ENCODE results near the gene NLRP3.
A peak's percentile ranks its signal among the peaks of the same experiment; 100 is the strongest.

NLRP3 gene

DNA sequence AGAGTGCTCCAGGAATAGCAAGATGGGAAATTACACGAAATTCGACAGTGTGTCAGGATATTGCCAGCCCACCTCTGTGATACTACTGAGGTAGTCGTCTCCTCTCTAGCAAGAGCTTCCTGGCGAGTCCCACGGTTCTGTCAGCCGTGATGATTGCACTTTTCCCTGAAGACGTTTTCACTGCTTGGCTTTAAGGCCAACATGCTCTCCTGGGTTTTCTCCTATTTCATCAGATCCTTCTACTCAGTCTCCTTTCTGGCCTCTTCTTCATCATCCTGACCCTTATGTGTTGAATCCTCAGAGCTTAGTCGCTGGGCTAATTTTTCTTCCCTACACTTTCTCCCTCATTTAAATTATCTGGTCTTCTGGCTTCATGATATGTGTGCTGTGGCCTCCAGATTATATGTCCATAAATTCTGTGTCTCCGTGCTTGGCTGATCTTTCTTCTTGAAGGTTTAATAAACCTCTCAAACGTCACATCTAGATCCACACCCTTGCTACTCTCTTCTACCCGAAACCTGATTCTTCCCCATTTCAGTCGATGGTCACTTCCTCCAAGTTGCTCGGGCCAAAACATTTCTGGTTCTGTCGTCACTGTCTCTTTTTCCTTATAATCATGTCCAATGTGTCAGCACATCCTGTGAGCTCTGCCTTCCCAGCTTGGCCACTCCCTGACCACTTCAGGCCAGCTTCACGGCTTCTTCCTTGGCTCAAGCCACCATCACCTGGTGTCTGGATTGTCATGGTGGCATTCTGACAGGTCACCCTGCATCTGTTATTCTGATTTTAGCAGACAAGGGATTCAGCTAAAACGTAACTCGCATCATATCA is 29.8 kb downstream of the NLRP3 start:
- TF ChIP-seq, protein P1, sequence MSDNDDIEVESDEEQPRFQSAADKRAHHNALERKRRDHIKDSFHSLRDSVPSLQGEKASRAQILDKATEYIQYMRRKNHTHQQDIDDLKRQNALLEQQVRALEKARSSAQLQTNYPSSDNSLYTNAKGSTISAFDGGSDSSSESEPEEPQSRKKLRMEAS (IDR thresholded peaks at IDR 0.05), result no peak
- TF ChIP-seq YY1 (IDR thresholded peaks at IDR 0.05; ENCODE audit: low read depth) (no peak), CEBPB (IDR thresholded peaks at IDR 0.05) (no peak), RAD21 (IDR thresholded peaks at IDR 0.05; ENCODE audit: low read depth) (no peak), EGR1 (IDR thresholded peaks at IDR 0.05) (no peak), NFIC (IDR thresholded peaks at IDR 0.05) (no peak), ZBTB7A (IDR thresholded peaks at IDR 0.05; ENCODE audit: low read depth) (no peak), CREB1 (IDR thresholded peaks at IDR 0.05; ENCODE audit: low read depth) (no peak), TAF1 (IDR thresholded peaks at IDR 0.05; ENCODE audit: low read depth) (no peak), EP300 (IDR thresholded peaks at IDR 0.05; ENCODE audit: borderline replicate concordance) (no peak)
- TF ChIP-seq, protein P2, sequence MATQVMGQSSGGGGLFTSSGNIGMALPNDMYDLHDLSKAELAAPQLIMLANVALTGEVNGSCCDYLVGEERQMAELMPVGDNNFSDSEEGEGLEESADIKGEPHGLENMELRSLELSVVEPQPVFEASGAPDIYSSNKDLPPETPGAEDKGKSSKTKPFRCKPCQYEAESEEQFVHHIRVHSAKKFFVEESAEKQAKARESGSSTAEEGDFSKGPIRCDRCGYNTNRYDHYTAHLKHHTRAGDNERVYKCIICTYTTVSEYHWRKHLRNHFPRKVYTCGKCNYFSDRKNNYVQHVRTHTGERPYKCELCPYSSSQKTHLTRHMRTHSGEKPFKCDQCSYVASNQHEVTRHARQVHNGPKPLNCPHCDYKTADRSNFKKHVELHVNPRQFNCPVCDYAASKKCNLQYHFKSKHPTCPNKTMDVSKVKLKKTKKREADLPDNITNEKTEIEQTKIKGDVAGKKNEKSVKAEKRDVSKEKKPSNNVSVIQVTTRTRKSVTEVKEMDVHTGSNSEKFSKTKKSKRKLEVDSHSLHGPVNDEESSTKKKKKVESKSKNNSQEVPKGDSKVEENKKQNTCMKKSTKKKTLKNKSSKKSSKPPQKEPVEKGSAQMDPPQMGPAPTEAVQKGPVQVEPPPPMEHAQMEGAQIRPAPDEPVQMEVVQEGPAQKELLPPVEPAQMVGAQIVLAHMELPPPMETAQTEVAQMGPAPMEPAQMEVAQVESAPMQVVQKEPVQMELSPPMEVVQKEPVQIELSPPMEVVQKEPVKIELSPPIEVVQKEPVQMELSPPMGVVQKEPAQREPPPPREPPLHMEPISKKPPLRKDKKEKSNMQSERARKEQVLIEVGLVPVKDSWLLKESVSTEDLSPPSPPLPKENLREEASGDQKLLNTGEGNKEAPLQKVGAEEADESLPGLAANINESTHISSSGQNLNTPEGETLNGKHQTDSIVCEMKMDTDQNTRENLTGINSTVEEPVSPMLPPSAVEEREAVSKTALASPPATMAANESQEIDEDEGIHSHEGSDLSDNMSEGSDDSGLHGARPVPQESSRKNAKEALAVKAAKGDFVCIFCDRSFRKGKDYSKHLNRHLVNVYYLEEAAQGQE (IDR thresholded peaks at IDR 0.05; ENCODE audit: low read depth), result no peak
- TF ChIP-seq, protein P3, sequence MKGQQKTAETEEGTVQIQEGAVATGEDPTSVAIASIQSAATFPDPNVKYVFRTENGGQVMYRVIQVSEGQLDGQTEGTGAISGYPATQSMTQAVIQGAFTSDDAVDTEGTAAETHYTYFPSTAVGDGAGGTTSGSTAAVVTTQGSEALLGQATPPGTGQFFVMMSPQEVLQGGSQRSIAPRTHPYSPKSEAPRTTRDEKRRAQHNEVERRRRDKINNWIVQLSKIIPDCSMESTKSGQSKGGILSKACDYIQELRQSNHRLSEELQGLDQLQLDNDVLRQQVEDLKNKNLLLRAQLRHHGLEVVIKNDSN (IDR thresholded peaks at IDR 0.05), result no peak

DNA sequence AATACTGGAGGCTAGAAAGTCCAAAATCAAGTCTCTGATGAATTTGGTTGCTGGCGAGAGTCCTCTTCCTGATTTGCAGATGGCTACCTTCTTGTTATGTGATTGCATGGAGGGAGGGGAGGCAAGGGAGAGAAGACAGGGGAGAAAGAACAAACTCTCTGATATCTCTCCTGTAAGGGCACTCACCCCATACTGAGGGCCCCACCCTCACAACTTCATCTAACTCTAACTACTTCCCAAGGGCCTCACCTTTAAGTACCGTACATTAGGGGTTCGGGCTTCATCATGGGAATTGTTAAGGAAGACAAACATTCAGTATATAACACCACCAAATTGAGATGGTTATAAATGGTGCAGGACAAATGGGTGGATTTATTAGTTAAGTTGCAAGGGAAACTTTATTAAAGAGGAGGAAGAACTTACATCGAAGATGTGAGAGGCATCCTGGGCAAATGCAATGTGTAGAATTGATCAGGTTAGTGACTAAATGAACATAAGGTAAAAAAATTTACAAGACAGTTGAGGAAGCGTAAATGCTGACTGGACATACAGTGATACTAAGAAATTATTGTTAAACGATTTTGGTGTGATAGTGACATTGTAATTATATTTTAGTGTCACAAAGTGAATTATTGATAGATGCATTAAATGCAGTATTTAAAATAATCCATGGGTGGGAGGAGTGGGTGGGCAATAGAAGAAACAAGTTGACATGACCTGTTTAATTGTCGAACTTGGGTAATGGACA is 31.4 kb downstream of the NLRP3 start:
- no peak for TF ChIP-seq NFIC (IDR thresholded peaks at IDR 0.05)
- no peak for TF ChIP-seq FOXM1 (IDR thresholded peaks at IDR 0.05; ENCODE audit: borderline replicate concordance, low read depth)
- TF ChIP-seq, protein P2 (IDR thresholded peaks at IDR 0.05; ENCODE audit: low read depth), result no peak
- no peak for TF ChIP-seq EGR1 (IDR thresholded peaks at IDR 0.05)
- TF ChIP-seq TCF12 (IDR thresholded peaks at IDR 0.05; ENCODE audit: low read depth), result no peak
- no peak for TF ChIP-seq TAF1 (IDR thresholded peaks at IDR 0.05; ENCODE audit: low read depth)
- no peak for TF ChIP-seq CREB1 (IDR thresholded peaks at IDR 0.05; ENCODE audit: low read depth)
- no peak for TF ChIP-seq TEAD4 (IDR thresholded peaks at IDR 0.05)
- TF ChIP-seq, protein P3 (IDR thresholded peaks at IDR 0.05), result no peak
- TF ChIP-seq, protein P1 (IDR thresholded peaks at IDR 0.05), result no peak
- no peak for TF ChIP-seq EP300 (IDR thresholded peaks at IDR 0.05; ENCODE audit: borderline replicate concordance)
- TF ChIP-seq RAD21 (IDR thresholded peaks at IDR 0.05; ENCODE audit: low read depth), result no peak
- TF ChIP-seq ZBTB7A (IDR thresholded peaks at IDR 0.05; ENCODE audit: low read depth), result no peak
- no peak for TF ChIP-seq YY1 (IDR thresholded peaks at IDR 0.05; ENCODE audit: low read depth)

DNA sequence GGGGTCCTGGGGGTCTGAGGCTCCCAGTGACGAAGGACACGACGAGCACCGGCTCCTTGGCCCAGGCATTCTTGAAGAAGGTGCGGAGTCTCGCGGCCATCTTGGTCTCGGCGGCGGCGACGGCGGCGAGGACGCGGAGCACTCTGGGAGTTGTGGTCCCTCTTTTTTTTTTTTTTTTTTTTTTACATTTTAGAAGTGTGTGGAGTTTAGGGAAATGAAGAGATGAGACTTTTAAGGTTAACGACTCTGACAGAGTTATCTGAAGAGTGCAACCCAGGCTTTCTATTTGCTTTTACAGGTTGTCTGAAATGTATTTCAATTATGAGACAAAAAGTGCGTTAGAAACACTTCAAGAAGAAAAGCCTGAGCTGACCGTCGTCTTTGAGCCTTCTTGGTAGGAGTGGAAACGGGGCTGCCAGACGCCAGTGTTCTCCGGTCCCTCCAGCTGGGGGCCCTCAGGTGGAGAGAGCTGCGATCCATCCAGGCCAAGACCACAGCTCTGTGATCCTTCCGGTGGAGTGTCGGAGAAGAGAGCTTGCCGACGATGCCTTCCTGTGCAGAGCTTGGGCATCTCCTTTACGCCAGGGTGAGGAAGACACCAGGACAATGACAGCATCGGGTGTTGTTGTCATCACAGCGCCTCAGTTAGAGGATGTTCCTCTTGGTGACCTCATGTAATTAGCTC is 32.3 kb downstream of the NLRP3 start:
- peak; percentile 84 for TF ChIP-seq YY1 (IDR thresholded peaks at IDR 0.05; ENCODE audit: low read depth)
- no peak for TF ChIP-seq TCF12 (IDR thresholded peaks at IDR 0.05; ENCODE audit: low read depth)

DNA sequence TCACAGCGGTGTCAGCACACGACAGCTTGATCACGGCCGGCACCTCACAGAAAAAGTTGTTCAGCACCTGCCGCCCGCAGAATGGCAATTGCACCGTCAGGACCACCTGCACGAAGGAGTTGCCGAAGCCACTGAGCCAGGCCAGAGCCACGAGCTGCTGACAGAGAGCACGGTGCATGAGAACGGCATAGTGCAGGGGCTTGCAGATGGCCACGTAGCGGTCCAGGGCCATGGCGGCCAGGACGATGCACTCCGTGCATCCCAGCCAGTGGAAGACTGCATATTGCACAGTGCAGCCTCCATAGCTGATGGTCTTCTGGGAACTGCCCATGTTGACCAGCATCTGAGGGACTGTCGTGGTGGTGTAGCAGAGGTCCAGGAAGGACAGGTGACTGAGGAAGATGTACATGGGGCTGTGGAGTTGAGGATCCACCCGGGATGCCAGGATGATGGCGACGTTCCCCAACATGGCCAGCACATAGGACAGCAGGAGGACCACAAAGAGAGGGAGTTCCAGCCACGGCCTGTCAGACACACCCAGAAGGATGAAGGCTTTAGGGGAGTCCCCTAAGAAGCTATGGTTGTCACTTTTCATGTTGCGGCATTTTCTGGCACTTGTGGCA is 35.5 kb downstream of the NLRP3 start:
- TF ChIP-seq, protein P2 (IDR thresholded peaks at IDR 0.05; ENCODE audit: low read depth), result no peak
- TF ChIP-seq RAD21 (IDR thresholded peaks at IDR 0.05; ENCODE audit: low read depth) (no peak), FOXM1 (IDR thresholded peaks at IDR 0.05; ENCODE audit: borderline replicate concordance, low read depth) (no peak), NFIC (IDR thresholded peaks at IDR 0.05) (no peak), YY1 (IDR thresholded peaks at IDR 0.05; ENCODE audit: low read depth) (no peak), TCF12 (IDR thresholded peaks at IDR 0.05; ENCODE audit: low read depth) (no peak), TEAD4 (IDR thresholded peaks at IDR 0.05) (no peak), TAF1 (IDR thresholded peaks at IDR 0.05; ENCODE audit: low read depth) (no peak), EGR1 (IDR thresholded peaks at IDR 0.05) (no peak), EP300 (IDR thresholded peaks at IDR 0.05; ENCODE audit: borderline replicate concordance) (no peak)
- TF ChIP-seq, protein P1 (IDR thresholded peaks at IDR 0.05), result no peak
- TF ChIP-seq, protein P3 (IDR thresholded peaks at IDR 0.05), result no peak

Measured in Ishikawa (cell line).